Activated naive CD4-positive, alpha-beta T cell treated with anti-CD3 and anti-CD28 coated beads for 36 hours (primary cell): ENCODE measurements around the gene ST6GALNAC5. TPM values are rescaled to one million over a fixed set of nuclear protein-coding genes. Genes with fewer than 3 reads are reported as not detected.

Experiments
- CTCF ChIA-PET: fragments of 350-600 bp; sonication (Branson Sonifier 250); formaldehyde crosslinking; loops from one replicate; lab custom pipeline; 2021; ENCODE audit warnings: antibody characterized with exemption; lab: Charles Lee
- DNase-seq: peaks from one replicate; pipeline ENCODE4 v3.0.0-alpha.2; 2020
- H3K27ac Mint-ChIP-seq: one replicate; pipeline ENCODE4 v1.8.0; 2021; ENCODE audit warnings: mild to moderate bottlenecking, mixed read lengths
- H3K27me3 Mint-ChIP-seq: one replicate; pipeline ENCODE4 v1.8.0; 2021; ENCODE audit warnings: low read depth, mixed read lengths
- H3K36me3 Mint-ChIP-seq: one replicate; pipeline ENCODE4 v1.8.0; 2021; ENCODE audit warnings: low read depth, mixed read lengths
- H3K4me1 Mint-ChIP-seq: one replicate; pipeline ENCODE4 v1.8.0; 2021; ENCODE audit warnings: low read depth, mixed read lengths
- H3K4me3 Mint-ChIP-seq: one replicate; pipeline ENCODE4 v1.8.0; 2021; ENCODE audit warnings: mild to moderate bottlenecking, moderate library complexity, mixed read lengths
- H3K9me3 Mint-ChIP-seq: one replicate; pipeline ENCODE4 v1.8.0; 2021; ENCODE audit warnings: mixed read lengths
- intact Hi-C: fragments of 100-400 bp; cut with micrococcal nuclease; formaldehyde crosslinking; loops from one replicate; pipeline ENCODE4 v1.15.1; 2023
- total RNA-seq, 2 experiments: library from RNA; stranded (reverse); gene quantifications; one replicate each; pipeline ENCODE4 v1.2.3, GENCODE V29; 2021

The ST6GALNAC5 gene
- total RNA-seq, 2 experiments from 2014 or later: not detected

- no peak overlapping the region for H3K27ac Mint-ChIP-seq
- H3K4me1 Mint-ChIP-seq: no peaks in the 10 kb centered on the region
- H3K4me3 Mint-ChIP-seq: no peak overlapping the region
- no peaks in the 10 kb centered on the region for H3K36me3 Mint-ChIP-seq
- no peak for DNase-seq
- intact Hi-C loops: no loop called here
- H3K27me3 Mint-ChIP-seq: no peaks in the 10 kb centered on the region
- CTCF ChIA-PET: no interaction called here
- no peaks in the 10 kb centered on the region for H3K9me3 Mint-ChIP-seq
These were observed 200.7 kb downstream of the ST6GALNAC5 start for GRCh38 chr1:77068013-77068412.

DNA sequence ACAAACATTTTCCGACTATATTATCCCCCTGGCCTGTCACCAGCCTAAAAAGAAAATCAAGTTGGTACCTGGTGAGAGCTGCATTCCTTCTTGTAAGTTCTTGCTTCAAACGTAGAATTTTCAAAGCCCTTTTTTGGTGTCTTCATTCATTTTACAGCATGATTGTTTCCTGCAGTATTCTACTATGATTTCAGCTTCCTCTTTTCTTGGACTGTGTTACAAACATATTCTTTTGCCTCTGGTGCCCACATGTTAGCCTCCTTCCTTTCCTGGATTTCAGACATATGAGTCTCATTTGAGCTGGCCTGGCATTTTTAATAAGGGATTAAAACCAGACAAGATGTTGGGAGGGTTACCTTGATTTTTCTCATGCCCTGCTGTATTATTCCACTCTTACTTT lies 209.5 kb downstream of the ST6GALNAC5 start:
- H3K4me3 Mint-ChIP-seq: no peak overlapping the region
- CTCF ChIA-PET: no interaction called here
- no peaks in the 10 kb centered on the region for H3K4me1 Mint-ChIP-seq
- no peaks in the 10 kb centered on the region for H3K36me3 Mint-ChIP-seq
- H3K27me3 Mint-ChIP-seq: no peaks in the 10 kb centered on the region
- H3K27ac Mint-ChIP-seq: no peak overlapping the region
- DNase-seq: no peak
- H3K9me3 Mint-ChIP-seq: no peaks in the 10 kb centered on the region
- intact Hi-C loops: no loop called here

- Mint-ChIP-seq H3K4me3 (no peak overlapping the region), H3K36me3 (no peaks in the 10 kb centered on the region), H3K9me3 (no peaks in the 10 kb centered on the region), H3K27ac (no peak overlapping the region), H3K27me3 (no peaks in the 10 kb centered on the region), H3K4me1 (no peaks in the 10 kb centered on the region)
- no peak for DNase-seq
- CTCF ChIA-PET: no interaction called here
- intact Hi-C loops: no loop called here
These were observed 214.6 kb downstream of the ST6GALNAC5 start for GRCh38 chr1:77081834-77082233.

DNA sequence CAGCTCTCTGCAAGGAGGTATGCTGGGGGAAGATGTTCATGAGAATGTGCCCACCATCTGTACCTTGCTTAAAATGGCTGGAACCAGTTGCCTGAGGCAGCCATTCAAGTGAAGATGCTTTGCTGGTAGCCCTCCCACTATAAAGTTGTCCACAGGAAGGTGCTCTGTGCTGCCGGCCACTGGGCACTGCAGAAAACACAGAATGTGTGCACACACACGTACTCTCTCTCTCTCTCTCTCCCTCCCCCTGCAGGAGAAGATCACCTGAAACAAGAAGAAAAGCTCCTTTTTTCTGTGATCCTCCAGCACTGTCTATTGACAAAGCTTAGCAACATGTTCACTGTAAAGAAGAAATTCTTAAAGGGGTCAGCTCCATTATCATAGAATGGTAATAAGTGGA lies 217.2 kb downstream of the ST6GALNAC5 start:
- CTCF ChIA-PET: no interaction called here
- H3K4me1 Mint-ChIP-seq: no peaks in the 10 kb centered on the region
- no peak overlapping the region for H3K4me3 Mint-ChIP-seq
- no peak for DNase-seq
- no peak overlapping the region for H3K27ac Mint-ChIP-seq
- H3K9me3 Mint-ChIP-seq: no peaks in the 10 kb centered on the region
- H3K27me3 Mint-ChIP-seq: no peaks in the 10 kb centered on the region
- intact Hi-C loops: no loop called here
- H3K36me3 Mint-ChIP-seq: no peaks in the 10 kb centered on the region

- CTCF ChIA-PET: interaction anchor here (0.8 kb wide), 1 partner anchor 96 kb away, joined by 3 read pairs; no protein-coding TSS in a partner anchor
- Mint-ChIP-seq H3K27ac (no peak overlapping the region), H3K9me3 (no peaks in the 10 kb centered on the region), H3K27me3 (no peaks in the 10 kb centered on the region), H3K4me1 (no peaks in the 10 kb centered on the region), H3K4me3 (no peak overlapping the region), H3K36me3 (no peaks in the 10 kb centered on the region)
- intact Hi-C loops: no loop called here
- DNase-seq: no peak
These were observed 217.8 kb downstream of the ST6GALNAC5 start for GRCh38 chr1:77085109-77085508.

GRCh38 chr1:77089756-77090155 lies 222.5 kb downstream of the ST6GALNAC5 start:
- no peaks in the 10 kb centered on the region for H3K9me3 Mint-ChIP-seq
- H3K36me3 Mint-ChIP-seq: peaks cover 4% of the 10 kb centered on the region
- intact Hi-C loops: no loop called here

GRCh38 chr1:77095236-77095635 lies 228.0 kb downstream of the ST6GALNAC5 start:
- H3K27me3 Mint-ChIP-seq: no peaks in the 10 kb centered on the region
- peaks cover 6% of the 10 kb centered on the region for H3K9me3 Mint-ChIP-seq
- H3K4me3 Mint-ChIP-seq: no peak overlapping the region
- CTCF ChIA-PET: no interaction called here
- H3K4me1 Mint-ChIP-seq: no peaks in the 10 kb centered on the region
- H3K27ac Mint-ChIP-seq: no peak overlapping the region
- DNase-seq: no peak
- intact Hi-C loops: no loop called here
- peaks cover 18% of the 10 kb centered on the region for H3K36me3 Mint-ChIP-seq

More at GRCh38 chr1:77089756-77090155, 222.5 kb downstream of the ST6GALNAC5 start:
- Mint-ChIP-seq H3K4me1 (no peaks in the 10 kb centered on the region), H3K27me3 (no peaks in the 10 kb centered on the region), H3K27ac (no peak overlapping the region), H3K4me3 (no peak overlapping the region)
- DNase-seq: no peak
- CTCF ChIA-PET: no interaction called here

- no peaks in the 10 kb centered on the region for H3K4me1 Mint-ChIP-seq
- CTCF ChIA-PET: no interaction called here
- no peaks in the 10 kb centered on the region for H3K27me3 Mint-ChIP-seq
- no peak overlapping the region for H3K27ac Mint-ChIP-seq
- intact Hi-C loops: no loop called here
- H3K4me3 Mint-ChIP-seq: no peak overlapping the region
- DNase-seq: no peak
- H3K36me3 Mint-ChIP-seq: peaks cover 14% of the 10 kb centered on the region
- H3K9me3 Mint-ChIP-seq: peaks cover 6% of the 10 kb centered on the region
These were observed 229.4 kb downstream of the ST6GALNAC5 start for GRCh38 chr1:77096496-77097255.

DNA sequence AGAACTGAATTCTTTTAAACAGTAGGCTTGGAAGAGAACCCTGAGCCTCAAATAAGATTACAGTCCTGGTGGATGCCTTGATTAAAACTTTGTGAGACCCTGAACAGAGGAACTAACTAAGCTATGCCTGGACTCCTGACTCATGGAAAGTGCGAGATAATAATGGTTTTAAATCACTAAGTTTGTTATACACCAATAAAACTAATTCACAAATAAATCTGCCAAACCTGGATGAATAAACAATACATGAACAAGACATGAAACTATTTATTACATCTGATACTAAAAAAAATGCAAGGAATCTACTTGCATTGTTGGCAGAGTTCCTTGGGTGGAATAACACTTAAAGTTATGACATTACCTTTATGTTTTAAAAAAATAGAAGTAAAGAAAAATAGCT lies 233.6 kb downstream of the ST6GALNAC5 start:
- DNase-seq: no peak
- Mint-ChIP-seq H3K36me3 (peaks cover 18% of the 10 kb centered on the region), H3K4me1 (no peaks in the 10 kb centered on the region), H3K27me3 (no peaks in the 10 kb centered on the region), H3K9me3 (peaks cover 6% of the 10 kb centered on the region), H3K27ac (no peak overlapping the region), H3K4me3 (no peak overlapping the region)
- intact Hi-C loops: no loop called here
- CTCF ChIA-PET: no interaction called here

- intact Hi-C loops: no loop called here
- H3K27ac Mint-ChIP-seq: no peak overlapping the region
These were observed 236.2 kb downstream of the ST6GALNAC5 start for GRCh38 chr1:77103486-77103885.

GRCh38 chr1:77104672-77105071 lies 237.4 kb downstream of the ST6GALNAC5 start:
- CTCF ChIA-PET: no interaction called here
- Mint-ChIP-seq H3K27me3 (no peaks in the 10 kb centered on the region), H3K9me3 (no peaks in the 10 kb centered on the region), H3K4me1 (no peaks in the 10 kb centered on the region), H3K27ac (no peak overlapping the region), H3K4me3 (no peak overlapping the region), H3K36me3 (peaks cover 14% of the 10 kb centered on the region)
- no peak for DNase-seq
- intact Hi-C loops: no loop called here

More at GRCh38 chr1:77103486-77103885, 236.2 kb downstream of the ST6GALNAC5 start:
- Mint-ChIP-seq H3K9me3 (no peaks in the 10 kb centered on the region), H3K4me3 (no peak overlapping the region), H3K27me3 (no peaks in the 10 kb centered on the region), H3K4me1 (no peaks in the 10 kb centered on the region), H3K36me3 (peaks cover 12% of the 10 kb centered on the region)
- no peak for DNase-seq
- CTCF ChIA-PET: no interaction called here
